GM12891 (cell line): ENCODE results near the gene CYP2F1.
"Not testable (repeated sequence)": the region's sequence is repeated elsewhere in the genome, so short reads cannot be mapped to it uniquely, and the experiment has no call there.

Source experiments
- DNase-seq: peaks from one replicate; pipeline ENCODE4 v3.0.0; 2011; ENCODE audit warnings: low spot score; ENCODE audit not compliant: insufficient read length
- FAIRE-seq: peaks from 2 replicates; lab custom pipeline; 2011; peaks lifted over from hg19 to GRCh38; lab: Jason Lieb, UNC
- PAX5 ChIP-seq: IDR thresholded peaks from 2 replicates; pipeline ENCODE4 v1.6.1; 2011; ENCODE audit warnings: low read length, moderate library complexity, mild to moderate bottlenecking; ENCODE audit not compliant: insufficient read depth, severe bottlenecking
- POLR2A ChIP-seq: IDR thresholded peaks from 2 replicates; pipeline ENCODE4 v1.6.1; 2011; ENCODE audit warnings: low read depth, low read length, control low read depth
- POLR2AphosphoS5 ChIP-seq: IDR thresholded peaks from 2 replicates; pipeline ENCODE4 v1.6.1; 2011; ENCODE audit warnings: low read depth, low read length, control low read depth
- POU2F2 ChIP-seq: IDR thresholded peaks from 2 replicates; pipeline ENCODE4 v1.6.1; 2011; ENCODE audit warnings: low read depth, mild to moderate bottlenecking, control low read depth, low read length, moderate library complexity
- SPI1 ChIP-seq: IDR thresholded peaks from 2 replicates; pipeline ENCODE4 v1.6.1; 2011; ENCODE audit warnings: low read depth, low read length, control low read depth
- TAF1 ChIP-seq: IDR thresholded peaks from 2 replicates; pipeline ENCODE4 v1.6.1; 2011; ENCODE audit warnings: low read depth, low read length, control low read depth

The CYP2F1 gene

GRCh38 chr19:41128692-41129091 is 14.5 kb downstream of the CYP2F1 start:
- no peak for DNase-seq
- FAIRE-seq: no peak
- TF ChIP-seq POU2F2 (no peak), TAF1 (no peak), PAX5 (no peak), POLR2A (no peak), POLR2AphosphoS5 (no peak), SPI1 (no peak)

- FAIRE-seq (no peak), DNase-seq (no peak)
- TF ChIP-seq POU2F2 (no peak), TAF1 (no peak), PAX5 (no peak), POLR2A (no peak), SPI1 (no peak), POLR2AphosphoS5 (no peak)
These were observed 17.0 kb downstream of the CYP2F1 start for GRCh38 chr19:41131186-41131585.

DNA sequence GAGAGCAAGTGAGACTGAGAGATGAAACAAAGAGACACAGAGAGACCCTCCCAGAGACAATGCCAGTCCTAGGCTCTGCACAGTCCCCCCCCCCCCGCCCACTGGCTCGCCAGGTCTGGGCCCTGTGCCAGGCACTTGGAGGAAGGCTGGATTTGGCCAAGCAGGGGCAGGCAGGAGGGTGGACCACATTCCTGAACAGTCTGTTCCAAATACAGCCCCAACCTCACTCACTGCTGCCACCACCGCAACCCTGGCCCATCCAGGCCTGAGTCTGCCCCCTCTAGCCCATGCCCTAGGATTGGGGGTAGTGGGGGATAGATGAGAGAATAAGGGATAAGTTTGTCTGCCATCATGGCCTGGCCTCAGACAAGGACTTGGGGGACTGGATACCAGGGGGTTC is 19.0 kb downstream of the CYP2F1 start:
- no peak for TF ChIP-seq SPI1
- no peak for TF ChIP-seq POLR2AphosphoS5
- TF ChIP-seq PAX5: no peak
- TF ChIP-seq POU2F2: no peak
- no peak for TF ChIP-seq TAF1
- TF ChIP-seq POLR2A: no peak
- DNase-seq (no peak), FAIRE-seq (no peak)

GRCh38 chr19:41134616-41135015 is 20.4 kb downstream of the CYP2F1 start:
- FAIRE-seq: no peak
- DNase-seq: no peak
- TF ChIP-seq SPI1 (no peak), PAX5 (no peak), POLR2A (no peak), POLR2AphosphoS5 (no peak), TAF1 (no peak), POU2F2 (no peak)

- FAIRE-seq: peak; percentile 87
These were observed 21.5 kb downstream of the CYP2F1 start for GRCh38 chr19:41135390-41136384.

GRCh38 chr19:41136636-41137455 is 22.6 kb downstream of the CYP2F1 start:
- no peak for FAIRE-seq
- TF ChIP-seq POLR2AphosphoS5 (no peak), POU2F2 (no peak), SPI1 (no peak), POLR2A (no peak), PAX5 (no peak), TAF1 (no peak)
- DNase-seq: no peak

More at GRCh38 chr19:41135390-41136384, 21.5 kb downstream of the CYP2F1 start:
- not testable (repeated sequence) for DNase-seq

DNA sequence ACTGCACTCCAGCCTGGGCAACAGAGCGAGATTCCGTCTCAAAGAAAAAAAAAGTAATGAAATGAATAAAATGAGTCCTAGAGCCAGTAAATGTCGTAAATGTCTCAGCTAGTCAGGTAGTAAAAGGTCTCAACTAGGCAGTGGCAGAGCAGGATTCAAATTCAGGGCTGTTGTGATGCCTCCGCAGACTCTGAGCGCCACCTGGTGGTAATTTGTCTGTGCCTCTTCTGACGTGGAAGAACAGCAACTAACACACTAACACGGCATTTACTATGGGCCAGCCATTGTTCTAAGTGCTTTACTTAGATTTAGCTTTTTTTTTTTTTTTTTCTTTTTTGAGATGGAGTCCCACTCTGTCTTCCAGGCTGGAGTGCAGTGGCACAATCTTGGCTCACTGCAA is 30.2 kb downstream of the CYP2F1 start:
- FAIRE-seq (peak; percentile 28), DNase-seq (no peak)
- TF ChIP-seq POLR2A (no peak), PAX5 (no peak), TAF1 (no peak), POU2F2 (no peak), SPI1 (no peak), POLR2AphosphoS5 (no peak)

DNA sequence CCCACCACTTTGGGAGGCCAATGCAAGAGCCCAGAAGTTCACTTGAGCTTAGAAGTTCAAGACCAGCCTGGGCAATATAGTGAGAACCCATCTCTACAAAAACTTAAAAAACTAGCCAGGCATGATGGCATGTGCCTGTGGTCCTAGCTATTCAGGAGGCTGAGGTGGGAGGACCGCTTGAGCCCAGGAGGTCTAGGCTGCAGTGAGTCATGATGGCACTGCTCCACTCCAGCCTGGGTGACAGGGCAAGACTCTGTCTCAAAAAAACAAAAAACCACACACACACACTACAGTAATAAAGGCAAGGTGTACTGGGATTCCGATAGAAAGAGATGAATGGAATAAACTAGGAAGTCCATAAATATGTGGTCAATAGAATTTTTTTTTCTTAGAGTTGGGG is 35.6 kb downstream of the CYP2F1 start:
- no peak for FAIRE-seq
- no peak for DNase-seq
- no peak for TF ChIP-seq PAX5
- TF ChIP-seq POLR2AphosphoS5: no peak
- TF ChIP-seq TAF1: no peak
- TF ChIP-seq POLR2A: no peak
- no peak for TF ChIP-seq SPI1
- TF ChIP-seq POU2F2: no peak

DNA sequence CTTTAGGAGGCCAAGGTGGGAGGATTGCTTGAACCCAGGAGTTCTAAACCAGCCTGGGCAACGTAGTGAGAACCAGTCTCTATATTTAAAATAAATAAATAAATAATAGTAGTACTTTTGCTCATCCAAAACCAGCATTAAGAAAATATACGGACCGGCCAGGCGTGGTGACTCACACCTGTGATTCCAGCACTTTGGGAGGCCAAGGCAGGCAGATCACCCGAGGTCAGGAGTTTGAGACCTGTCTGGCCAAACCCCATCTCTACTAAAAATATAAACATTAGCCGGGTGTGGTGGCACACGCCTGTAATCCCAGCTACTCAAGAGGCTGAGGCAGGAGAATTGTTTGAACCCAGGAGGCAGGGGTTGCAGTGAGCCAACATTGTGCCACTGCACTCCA is 36.8 kb downstream of the CYP2F1 start:
- DNase-seq, FAIRE-seq: not testable (repeated sequence)

GRCh38 chr19:41154060-41154459 is 39.8 kb downstream of the CYP2F1 start:
- no peak for TF ChIP-seq POU2F2
- no peak for TF ChIP-seq POLR2A
- no peak for TF ChIP-seq TAF1
- TF ChIP-seq POLR2AphosphoS5: no peak
- DNase-seq (no peak), FAIRE-seq (no peak)

- TF ChIP-seq TAF1: no peak
- no peak for TF ChIP-seq POLR2A
- no peak for TF ChIP-seq POLR2AphosphoS5
- TF ChIP-seq PAX5: no peak
- TF ChIP-seq POU2F2: no peak
- no peak for TF ChIP-seq SPI1
- FAIRE-seq (no peak), DNase-seq (no peak)
These were observed 42.0 kb downstream of the CYP2F1 start for GRCh38 chr19:41156207-41156606.
